Measurements from ENCODE around the gene TGFB3.
"Not testable (repeated sequence)": the region's sequence is repeated elsewhere in the genome, so short reads cannot be mapped to it uniquely, and the experiment has no call there.

Gene TGFB3

GRCh38 chr14:75944607-75945241, 37.1 kb downstream of the TGFB3 start:
- DNase-seq = no peak

- no peak for DNase-seq
Measured at GRCh38 chr14:75941030-75941429, 40.8 kb downstream of the TGFB3 start.

- DNase-seq = no peak
Measured at GRCh38 chr14:75939200-75939599, 42.6 kb downstream of the TGFB3 start.

- no peak for DNase-seq
Measured at GRCh38 chr14:75934998-75935628, 46.7 kb downstream of the TGFB3 start.

- DNase-seq = no peak
Measured at GRCh38 chr14:75933712-75934296, 48.0 kb downstream of the TGFB3 start.

GRCh38 chr14:75928690-75929181, 53.1 kb downstream of the TGFB3 start:
- DNase-seq = no peak

GRCh38 chr14:75927564-75928087, 54.2 kb downstream of the TGFB3 start:
- no peak for DNase-seq

GRCh38 chr14:75926431-75927115, 55.2 kb downstream of the TGFB3 start:
- no peak for DNase-seq

GRCh38 chr14:75925141-75925840, 56.5 kb downstream of the TGFB3 start:
- not testable (repeated sequence) for DNase-seq

GRCh38 chr14:75920421-75920820, 61.4 kb downstream of the TGFB3 start:
- not testable (repeated sequence) for DNase-seq

- no peak for DNase-seq
Measured at GRCh38 chr14:75917946-75918335, 63.9 kb downstream of the TGFB3 start.

GRCh38 chr14:75917322-75917945, 64.4 kb downstream of the TGFB3 start:
- DNase-seq = no peak

GRCh38 chr14:75915045-75915444, 66.8 kb downstream of the TGFB3 start:
- no peak for DNase-seq

- no peak for DNase-seq
Measured at GRCh38 chr14:75913183-75913582, 68.6 kb downstream of the TGFB3 start.

GRCh38 chr14:75911883-75912282, 69.9 kb downstream of the TGFB3 start:
- no peak for DNase-seq

GRCh38 chr14:75910048-75910447, 71.7 kb downstream of the TGFB3 start:
- no peak for DNase-seq

GRCh38 chr14:75909630-75910029, 72.2 kb downstream of the TGFB3 start:
- DNase-seq = no peak

All from GF-D8 (cell line).